Activated CD8-positive, alpha-beta memory T cell treated with anti-CD3 and anti-CD28 coated beads for 1 hour (primary cell): ENCODE measurements around the gene ZNF831.

ENCODE experiments used
- DNase-seq, 2 donors: peaks; one replicate each; pipeline ENCODE4 v3.0.0-alpha.2; 2020; ENCODE audit warnings: low read depth in 1 of 2; ENCODE audit errors: extremely low read depth in 1 of 2

Gene ZNF831

DNA sequence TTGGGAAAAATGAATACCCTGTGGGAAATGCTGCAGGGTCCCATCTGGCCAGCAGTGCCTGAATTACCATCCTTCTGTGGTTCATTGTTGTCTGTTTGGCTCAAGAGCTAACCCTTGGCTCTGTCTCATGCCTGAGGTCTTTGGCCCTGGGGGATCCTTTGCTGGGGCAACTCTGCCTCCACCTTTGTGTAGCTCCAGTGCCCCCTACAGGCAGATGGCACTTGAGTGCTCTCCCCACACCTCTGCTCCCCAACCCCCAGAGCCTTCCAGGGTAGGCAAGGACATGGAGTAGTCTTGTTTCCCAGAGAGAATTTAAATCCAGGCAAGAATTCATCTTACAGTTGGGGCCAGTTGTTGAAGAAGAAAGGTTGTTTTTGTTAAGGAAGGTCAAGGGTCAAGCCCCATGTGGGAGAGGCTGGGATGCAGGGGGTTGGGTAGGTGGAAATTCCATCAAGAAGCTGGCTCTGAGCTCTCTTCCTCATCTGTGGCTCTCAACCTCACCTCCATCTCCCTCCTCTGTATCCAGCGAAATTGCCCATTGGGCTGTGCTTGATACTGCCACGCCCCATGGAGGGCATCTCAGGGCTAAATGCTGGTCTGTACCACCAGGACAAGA is 44.2 kb downstream of the ZNF831 start:
- DNase-seq = peak; percentile 67 to 69

DNA sequence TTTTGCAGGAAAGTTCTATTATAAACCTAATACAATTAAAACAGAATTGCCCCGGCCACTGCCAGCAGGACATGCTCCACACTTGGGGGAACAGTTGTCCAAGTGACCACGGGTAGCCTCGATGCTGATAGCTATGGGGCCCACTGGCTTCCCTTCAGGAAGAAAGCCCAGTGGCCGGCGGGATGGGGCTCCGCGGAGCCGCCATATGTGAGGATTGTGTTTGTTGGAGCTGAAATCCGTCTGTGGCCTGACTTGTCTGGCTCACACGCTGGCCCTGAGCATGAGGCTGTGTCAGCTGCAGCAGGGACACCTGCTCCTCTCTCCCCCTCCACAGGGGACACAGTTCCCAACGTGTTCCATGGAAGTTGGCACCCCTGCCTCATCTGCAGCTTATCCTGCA is 46.6 kb downstream of the ZNF831 start:
- DNase-seq = no peak

DNA sequence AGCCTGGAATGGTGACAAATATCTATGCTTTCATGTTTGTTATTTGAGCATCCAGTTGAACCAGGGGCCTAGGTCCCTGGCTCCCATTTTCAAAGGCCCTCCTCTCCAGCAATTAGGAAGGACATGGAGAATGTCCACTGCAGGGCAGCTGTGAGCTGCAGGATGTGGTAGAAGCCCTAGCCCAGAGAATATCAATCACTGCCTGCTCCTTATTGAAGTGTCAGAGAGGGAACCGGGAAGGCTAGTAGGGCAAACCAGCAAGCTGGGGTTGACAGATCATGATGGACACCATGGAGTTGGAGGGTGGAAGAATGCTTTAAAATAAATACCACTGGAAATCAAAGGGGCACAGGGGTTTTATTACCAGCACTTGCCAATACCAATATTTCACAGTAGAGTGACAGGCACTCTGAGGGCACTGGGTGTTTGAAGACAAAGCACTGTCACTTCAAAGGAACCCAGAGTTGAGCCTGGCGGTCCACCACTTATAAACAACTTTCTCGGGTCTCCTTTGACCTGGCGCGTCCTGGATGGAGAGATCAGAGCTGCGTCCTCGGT is 47.7 kb downstream of the ZNF831 start:
- no peak for DNase-seq

DNA sequence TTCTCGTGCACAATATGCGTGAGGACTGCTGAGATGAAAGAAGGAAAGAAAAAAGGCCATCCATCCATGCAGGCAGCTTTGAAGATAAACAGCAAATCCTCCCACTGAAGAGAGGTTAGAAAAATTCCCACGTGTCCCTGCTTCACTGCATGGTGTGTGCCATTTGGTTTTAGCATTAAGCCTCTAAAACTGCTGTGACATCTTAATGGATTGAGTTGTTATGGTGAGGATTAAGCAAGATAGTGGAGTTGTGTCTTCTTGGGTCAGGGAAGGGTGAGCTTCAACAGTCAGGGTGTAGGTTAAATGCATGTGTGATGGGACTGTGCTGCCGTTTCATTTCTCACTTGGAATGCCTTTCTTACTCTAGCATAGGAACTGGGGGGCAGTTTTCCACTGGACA is 50.5 kb downstream of the ZNF831 start:
- DNase-seq = no peak

DNA sequence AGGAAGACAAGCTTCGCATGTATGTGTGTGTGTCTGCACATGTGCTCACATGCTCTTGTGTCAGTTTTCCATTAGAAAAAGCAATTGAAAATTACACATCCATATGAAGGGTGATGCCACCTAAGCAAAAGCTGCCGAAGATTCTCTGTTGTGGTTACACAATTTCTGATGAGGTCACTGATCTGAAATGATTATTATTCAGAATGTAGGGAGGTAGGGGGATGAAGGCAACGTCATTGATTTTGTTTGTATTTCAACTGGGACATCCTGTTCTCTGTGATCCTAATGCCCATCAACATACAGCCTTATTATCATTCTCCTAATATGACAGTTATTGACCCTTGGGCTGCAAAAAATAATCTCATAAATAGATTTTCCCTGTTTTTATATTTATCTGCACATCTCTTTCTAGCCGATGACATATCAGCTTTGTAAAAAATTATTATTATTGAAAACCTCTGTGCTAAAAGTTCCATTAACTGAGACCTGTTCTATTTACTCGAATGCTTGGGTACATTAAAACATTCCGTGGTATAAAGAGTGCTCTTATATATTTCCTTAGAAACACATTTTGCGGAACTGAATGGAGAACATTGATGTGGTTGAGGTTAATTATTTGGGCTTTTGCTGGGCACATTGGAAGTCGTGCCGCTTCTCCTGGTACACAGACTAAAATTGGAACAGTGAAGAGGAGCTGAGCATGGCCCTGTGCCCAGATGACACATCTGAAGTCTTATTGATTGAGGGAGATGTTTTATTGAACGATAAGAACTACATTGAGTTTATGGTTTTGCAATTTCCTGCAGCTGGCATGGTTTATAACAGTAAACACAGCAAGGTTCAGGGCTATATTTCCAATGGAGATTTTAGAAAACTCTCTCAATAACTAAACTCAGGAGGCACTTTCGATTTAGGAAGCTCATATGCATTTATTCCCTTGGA is 51.3 kb downstream of the ZNF831 start:
- no peak for DNase-seq

DNA sequence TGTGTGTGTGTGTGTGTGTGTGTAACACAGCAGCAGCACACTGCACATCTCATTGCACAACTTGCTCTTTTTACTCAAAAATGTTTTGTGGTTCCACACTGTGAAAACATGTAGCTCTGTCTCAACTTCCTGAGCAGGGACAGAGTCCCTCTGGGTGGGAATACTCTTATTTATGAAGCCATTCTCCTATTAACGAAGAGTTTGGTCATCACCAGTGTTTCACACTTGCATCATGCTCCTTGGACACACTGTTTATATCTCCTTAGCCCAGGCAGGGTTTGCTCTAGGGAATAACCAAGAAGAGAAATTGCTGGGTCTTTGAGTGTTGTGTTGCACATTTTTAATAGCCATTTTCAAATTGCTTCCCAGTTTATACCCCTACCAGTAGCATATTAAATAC is 53.6 kb downstream of the ZNF831 start:
- DNase-seq = no peak

DNA sequence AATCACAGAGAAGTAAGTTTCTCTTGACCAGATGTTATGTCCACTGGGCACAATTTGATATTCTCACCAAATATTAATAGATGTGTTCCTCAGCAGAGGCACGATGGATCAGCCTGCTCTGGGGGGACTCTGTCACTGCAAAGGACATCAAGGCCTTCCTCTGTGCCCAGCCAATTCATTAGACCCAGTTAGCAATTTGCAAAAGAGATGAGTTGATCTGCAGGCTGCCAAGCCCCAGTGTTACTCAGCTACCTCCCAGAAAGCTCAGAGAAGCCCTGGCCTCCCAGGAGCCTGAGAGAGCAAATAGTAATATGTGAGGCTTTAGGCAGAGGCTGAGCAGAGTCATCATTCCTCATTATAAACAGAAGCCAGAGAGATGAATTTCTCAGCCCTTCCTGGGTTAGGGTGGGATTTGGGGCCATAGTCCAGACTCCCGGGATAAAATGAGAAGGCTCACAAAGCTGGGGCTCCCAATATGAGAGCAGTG is 54.2 kb downstream of the ZNF831 start:
- no peak for DNase-seq

DNA sequence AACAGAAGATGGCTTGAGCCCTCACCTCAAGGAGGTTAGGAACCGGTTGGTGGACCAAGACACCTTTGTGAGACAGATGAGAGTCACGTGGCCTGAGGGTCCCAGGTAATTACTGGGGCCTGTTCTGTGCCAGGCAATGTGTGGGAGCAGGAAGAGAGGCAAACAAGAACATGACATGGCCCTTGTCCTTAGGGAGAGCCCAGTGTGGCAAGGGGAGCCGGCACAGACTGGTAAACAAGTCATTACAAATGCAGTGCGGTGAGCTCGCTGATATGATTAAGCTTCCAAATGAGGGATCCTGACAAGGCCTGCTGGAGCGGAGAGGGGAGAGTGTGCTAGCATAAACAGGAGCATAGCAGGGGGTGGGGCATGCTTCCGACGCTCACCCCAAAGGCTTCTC is 55.6 kb downstream of the ZNF831 start:
- no peak for DNase-seq

DNA sequence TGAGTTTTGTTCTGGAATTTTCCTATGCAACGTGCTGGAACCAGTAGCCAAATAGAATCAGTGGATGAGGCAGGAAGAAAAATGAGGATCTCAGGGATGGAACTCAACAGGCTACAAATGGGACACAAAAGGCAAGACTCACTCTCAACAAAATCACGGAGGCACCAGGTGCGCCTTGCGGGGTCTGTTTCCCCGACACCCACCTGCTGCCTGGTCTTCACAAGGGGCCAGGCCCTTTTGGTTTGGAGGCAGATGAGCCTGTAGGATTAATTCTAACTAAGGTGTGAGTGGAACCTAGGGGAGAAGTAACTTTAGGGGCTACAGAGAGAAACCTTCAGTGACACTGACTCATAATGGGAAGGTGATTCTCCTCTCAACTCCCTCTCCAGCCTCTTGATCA is 56.5 kb downstream of the ZNF831 start:
- DNase-seq = no peak

DNA sequence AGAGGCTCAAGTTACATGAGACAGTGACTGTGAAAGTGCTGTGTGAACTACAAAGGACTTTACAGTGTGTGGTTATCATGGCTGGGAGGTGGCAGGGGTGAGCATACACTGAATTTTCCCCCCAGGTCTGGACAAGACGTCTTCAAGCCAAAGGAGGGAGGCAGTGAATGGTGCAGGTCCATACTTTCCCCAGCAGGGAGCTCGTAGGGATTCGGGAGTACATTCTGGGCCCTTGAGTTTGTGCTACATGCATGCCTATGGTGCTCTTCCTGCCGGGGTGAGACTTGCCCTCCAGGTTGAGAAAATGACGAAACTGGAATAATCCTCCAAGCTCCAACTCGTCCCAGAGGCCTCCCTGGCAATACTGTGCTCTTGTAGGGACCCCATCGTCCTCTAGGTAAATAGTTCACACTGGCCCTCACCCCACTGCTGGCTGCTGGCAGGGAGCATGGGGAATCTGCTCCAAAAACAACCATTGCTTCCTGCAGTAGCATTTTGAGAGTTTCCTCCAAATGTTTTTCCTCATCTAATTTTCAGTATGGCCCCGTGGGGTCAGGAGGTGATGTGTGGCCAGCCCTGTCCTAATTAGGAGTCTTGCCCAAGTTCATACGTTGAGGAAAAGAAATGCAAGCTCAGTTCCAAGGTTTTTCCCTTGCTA is 57.6 kb downstream of the ZNF831 start:
- DNase-seq = no peak

DNA sequence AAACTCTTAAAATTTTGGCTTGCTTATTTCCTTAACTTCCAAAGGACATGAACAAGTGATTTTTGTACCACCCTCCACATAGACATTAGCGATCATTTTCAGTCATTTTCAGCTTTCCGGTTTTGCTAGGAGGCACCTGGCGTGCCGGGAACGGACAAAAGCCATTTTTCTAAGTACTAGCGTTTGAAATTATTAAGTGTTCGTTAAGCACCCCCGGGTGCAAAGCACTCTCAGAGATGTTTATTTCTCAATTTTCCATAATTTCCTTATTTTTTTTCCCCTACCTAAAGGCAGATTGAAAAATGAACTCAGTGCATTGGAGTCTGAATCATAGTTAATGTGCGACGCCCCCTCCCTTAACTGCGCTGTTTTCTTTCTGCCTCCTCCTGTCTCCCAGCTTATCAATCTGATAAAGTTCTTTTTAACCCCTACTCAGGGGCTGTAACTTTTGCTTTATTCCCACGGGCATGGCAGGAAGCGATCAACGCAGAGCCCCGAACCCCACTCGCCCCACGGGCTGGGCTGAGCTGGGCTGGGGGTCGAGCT is 58.2 kb downstream of the ZNF831 start:
- DNase-seq = no peak

DNA sequence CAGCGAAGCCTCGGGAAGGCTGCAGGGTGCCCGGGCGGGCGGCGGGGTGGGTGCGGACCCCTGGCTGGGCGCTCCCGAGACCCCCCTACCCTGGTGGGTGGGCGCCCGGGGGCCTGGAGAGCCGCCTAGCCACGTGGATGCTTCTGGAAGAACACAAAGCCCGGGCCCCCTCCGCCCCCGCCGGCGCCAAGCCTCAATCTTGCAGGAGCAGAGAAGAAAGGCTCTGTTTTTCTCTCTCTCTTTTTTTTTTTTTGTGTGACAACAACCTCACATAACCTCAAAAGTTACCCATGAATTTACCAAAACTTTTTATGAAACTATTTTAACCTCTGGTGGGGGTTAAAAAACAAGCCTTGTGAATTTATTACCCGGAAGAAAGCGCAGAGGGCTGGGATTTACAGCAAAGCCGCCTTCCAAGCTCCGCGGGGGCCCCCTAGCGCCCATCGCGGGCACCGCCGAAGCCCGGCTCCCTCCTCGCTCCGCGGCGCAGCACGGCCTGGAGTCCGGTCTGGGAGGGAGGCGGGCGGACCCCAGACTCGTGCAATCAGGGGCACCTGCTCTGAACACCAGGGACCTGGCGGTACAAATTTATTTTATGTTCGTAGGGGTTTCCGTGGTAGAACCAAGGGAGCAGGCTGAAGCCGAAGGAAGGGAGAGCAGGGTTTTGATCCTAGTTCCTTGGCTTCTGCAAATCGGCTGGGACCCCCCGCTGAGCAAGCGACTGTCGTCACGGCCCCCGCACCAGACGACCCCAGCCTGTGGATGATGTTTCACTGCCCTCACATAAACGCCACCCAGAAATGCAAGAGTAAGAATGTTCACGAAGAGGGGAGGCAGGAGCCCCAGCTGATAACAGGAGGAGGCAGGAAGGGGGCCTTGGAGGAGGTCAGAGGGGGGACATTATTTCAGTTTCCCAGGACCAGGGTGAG is 58.9 kb downstream of the ZNF831 start:
- peak; percentile 45 to 74 for DNase-seq

DNA sequence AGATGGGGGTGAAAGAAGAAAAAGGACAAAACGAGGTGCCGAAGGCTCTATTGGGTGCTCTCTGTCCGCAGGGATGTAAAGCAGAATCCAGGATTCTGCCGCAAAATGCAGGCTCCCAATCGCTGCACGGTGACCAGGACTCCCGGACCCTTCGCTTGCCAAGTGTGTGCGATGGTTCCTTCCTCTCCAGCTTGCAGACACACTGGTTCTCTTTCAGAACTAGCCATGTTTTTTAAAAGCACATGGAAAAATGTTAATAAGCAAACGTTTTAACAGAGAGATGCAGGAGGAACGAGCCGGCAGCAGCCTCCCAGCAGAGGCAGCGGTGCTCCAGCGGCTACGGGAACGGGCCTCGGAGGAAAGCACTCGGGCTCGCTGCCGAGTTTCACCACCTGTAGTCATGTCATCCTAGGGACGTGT is 59.6 kb downstream of the ZNF831 start:
- no peak for DNase-seq

DNA sequence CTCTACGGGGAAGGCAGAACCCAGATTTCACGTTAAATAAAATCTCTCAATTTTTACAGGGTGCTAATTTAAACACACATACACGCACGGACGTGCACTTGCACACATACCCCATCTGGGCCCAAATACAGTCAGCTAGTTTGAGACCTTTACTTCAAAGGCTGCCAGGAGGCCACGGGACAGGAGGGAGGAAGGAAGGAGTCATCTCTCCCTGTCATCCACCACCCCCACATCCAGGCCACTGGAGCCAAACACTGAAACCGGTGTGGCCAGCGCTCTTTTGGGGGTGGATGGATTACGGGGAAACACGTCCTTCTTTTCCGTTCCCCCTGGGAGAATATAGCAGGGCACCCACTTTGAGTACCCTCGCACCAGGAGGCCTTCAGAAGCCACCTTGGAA is 60.1 kb downstream of the ZNF831 start:
- DNase-seq = no peak

DNA sequence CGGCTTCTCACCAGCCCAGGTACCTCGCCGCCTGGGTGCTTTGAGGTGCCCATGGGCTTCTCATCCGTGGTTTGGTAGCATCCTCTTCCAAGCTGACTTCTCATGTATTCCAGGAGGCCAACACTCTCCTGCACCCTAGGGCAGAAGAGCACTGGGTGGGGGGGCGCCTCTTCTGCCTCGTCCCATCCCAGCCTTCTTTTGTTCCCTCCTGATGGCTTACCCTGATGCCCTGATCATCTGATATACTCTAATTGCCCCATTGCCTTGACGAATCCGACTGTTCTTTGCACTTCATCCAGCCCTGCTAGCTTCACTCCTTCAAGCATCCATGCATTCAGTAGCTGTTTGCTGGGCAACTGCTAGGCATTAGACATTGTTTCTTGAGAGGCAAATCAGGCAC is 60.6 kb downstream of the ZNF831 start:
- no peak for DNase-seq

DNA sequence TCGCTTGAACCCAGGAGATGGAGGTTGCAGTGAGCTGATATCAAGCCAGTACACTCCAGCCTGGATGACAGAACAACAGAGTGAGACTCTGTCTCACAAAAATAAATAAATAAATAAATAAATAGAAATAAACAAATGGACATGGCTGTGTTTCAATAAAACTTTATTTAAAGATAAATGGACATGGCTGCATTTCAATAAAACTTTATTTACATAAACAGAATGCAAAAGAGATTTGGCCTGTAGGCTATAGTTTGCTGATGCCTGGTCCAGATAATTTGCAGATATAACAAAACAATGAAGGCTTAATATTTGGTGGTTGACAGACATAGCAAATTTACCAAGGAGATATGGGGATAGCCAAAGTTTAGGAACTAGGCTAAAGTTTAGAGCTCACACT is 66.8 kb downstream of the ZNF831 start:
- DNase-seq = no peak

DNA sequence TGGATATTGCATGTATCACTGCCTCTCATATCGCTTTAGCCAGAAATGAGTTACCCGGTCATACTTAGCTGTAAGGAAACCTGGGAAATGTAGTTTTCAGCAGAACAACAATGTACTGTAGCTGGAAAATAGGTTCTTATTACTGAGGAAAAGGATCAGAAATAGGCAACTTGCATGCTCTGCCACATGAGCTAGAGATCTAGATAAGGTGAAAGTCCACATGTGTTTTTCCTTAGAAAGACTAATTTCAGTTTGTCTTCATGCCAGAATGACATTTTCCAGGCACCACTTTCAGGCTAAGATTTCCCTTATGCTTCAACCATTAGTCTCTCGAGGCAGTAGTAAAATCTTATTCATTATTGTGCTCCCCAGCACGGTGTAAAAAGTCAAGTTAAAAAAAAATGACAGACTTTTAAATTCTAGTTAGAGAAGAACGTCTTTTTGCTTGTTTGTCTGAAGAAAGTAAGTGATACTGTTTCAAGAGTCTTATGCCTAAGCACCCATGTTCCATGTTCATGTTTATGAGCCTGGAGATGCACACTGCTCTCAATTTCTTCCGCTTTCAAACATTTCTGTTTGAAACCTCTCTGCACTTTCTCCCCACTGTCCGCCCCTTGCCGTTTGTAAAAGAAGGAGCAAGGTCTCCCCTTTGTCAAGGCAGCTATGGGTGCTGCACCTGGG is 67.6 kb downstream of the ZNF831 start:
- DNase-seq = no peak

DNA sequence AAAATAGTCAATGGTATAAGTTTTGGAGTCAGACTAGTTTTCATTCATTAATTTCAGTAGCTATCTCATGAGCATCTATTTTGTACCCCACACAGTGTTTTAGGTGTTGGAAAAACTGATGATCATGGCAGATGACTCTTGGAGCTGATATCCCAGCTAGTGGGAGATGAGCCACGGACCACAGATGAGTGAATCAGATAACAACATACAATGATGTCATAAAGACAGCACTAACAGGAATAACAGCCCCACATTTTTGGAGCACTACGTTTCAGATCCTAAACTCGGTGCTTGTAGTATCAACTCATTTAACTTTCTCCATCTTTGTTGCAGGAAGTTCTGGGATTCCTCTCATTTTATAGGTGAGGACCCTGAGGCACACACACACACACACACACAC is 69.0 kb downstream of the ZNF831 start:
- no peak for DNase-seq

DNA sequence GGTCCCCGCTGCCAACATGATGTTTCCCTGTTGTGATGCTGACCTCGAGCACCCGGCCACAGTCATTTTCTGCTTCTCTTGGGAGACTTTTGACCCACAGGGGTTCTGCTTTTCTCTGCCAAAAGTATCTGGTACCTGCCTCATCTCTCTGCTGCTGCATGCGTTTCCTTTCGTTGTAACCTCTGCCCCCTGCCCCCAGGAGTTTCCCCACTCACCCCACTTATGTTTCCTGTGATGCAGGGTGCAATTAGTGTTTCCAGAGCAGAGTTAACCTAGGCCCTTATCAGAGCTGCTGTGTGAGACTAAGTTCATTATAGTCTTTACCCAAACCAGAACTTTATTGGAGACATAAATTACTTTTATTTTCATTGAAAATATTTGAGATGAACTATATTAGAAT is 71.6 kb downstream of the ZNF831 start:
- no peak for DNase-seq
